ENCODE measurements around the gene KL.

The KL gene

GRCh38 chr13:33040090-33040489 lies 23.9 kb downstream of the KL start:
- no peak for TF ChIP-seq CTCF (IDR thresholded peaks at IDR 0.05; ENCODE audit: control extremely low read depth, extremely low read depth, low read depth, missing control alignments)
- no peak for DNase-seq (ENCODE audit: extremely low spot score)
- CTCF ChIA-PET: interaction anchor here (0.7 to 1.2 kb wide), 4 partner anchors 9 to 20 kb away, joined by 3 to 4 read pairs (median 4); no protein-coding TSS in a partner anchor
- POLR2A ChIA-PET: no interaction called here

GRCh38 chr13:33045851-33046592 lies 29.8 kb downstream of the KL start:
- no peak for TF ChIP-seq CTCF (IDR thresholded peaks at IDR 0.05; ENCODE audit: control extremely low read depth, extremely low read depth, low read depth, missing control alignments)
- ChIA-PET CTCF (interaction anchor here (1.3 kb wide), 1 partner anchor 9 kb away, joined by 3 read pairs; no protein-coding TSS in a partner anchor), POLR2A (interaction anchor here (0.6 kb wide), 1 partner anchor 618 kb away, joined by 4 read pairs; no protein-coding TSS in a partner anchor)
- DNase-seq (ENCODE audit: extremely low spot score): no peak

GRCh38 chr13:33050161-33050560 lies 33.9 kb downstream of the KL start:
- no peak for DNase-seq (ENCODE audit: extremely low spot score)
- CTCF ChIA-PET: no interaction called here
- TF ChIP-seq CTCF (IDR thresholded peaks at IDR 0.05; ENCODE audit: control extremely low read depth, extremely low read depth, low read depth, missing control alignments): no peak
- POLR2A ChIA-PET: no interaction called here

GRCh38 chr13:33051632-33052031 lies 35.4 kb downstream of the KL start:
- ChIA-PET POLR2A (no interaction called here), CTCF (no interaction called here)
- no peak for TF ChIP-seq CTCF (IDR thresholded peaks at IDR 0.05; ENCODE audit: control extremely low read depth, extremely low read depth, low read depth, missing control alignments)

GRCh38 chr13:33052506-33053280 lies 36.5 kb downstream of the KL start:
- CTCF ChIA-PET: interaction anchor here (1.2 to 1.3 kb wide), 2 partner anchors 10 to 13 kb away, joined by 3 to 6 read pairs; no protein-coding TSS in a partner anchor
- DNase-seq (ENCODE audit: extremely low spot score): no peak

More at GRCh38 chr13:33051632-33052031, 35.4 kb downstream of the KL start:
- no peak for DNase-seq (ENCODE audit: extremely low spot score)

More at GRCh38 chr13:33052506-33053280, 36.5 kb downstream of the KL start:
- POLR2A ChIA-PET: no interaction called here
- no peak for TF ChIP-seq CTCF (IDR thresholded peaks at IDR 0.05; ENCODE audit: control extremely low read depth, extremely low read depth, low read depth, missing control alignments)

Data from GM10248 (cell line).